ENCODE measurements around the gene FCF1. TPM values are rescaled to one million over a fixed set of nuclear protein-coding genes. Genes with fewer than 3 reads are reported as not detected.

Gene FCF1
- total and polyA plus RNA-seq, 9 of the 15 experiments (the other 6 are each of a cell fraction or from before 2014, with no cell fraction given), result 6.8 to 91.9 (median 40.0) TPM

DNA sequence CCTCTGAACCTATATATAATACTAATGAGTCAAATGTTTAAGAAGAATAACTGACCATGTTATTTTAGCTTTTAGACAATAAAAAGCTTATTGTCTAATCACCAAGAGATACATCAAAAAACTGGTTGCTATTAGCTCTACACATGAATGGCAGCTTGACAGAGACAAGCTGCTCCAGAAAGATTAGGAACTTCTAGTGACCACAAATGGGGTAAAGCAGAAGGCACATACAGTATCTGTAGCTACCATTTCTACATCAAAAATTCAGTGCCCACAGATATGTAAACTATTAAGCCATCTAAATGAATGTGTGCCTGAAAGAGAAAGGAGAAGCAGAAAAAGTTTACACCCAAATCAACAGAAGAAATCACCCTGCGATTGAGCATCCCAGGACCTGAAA is 2.5 kb upstream of the FCF1 start (continued):
- TF ChIP-seq, protein P1, sequence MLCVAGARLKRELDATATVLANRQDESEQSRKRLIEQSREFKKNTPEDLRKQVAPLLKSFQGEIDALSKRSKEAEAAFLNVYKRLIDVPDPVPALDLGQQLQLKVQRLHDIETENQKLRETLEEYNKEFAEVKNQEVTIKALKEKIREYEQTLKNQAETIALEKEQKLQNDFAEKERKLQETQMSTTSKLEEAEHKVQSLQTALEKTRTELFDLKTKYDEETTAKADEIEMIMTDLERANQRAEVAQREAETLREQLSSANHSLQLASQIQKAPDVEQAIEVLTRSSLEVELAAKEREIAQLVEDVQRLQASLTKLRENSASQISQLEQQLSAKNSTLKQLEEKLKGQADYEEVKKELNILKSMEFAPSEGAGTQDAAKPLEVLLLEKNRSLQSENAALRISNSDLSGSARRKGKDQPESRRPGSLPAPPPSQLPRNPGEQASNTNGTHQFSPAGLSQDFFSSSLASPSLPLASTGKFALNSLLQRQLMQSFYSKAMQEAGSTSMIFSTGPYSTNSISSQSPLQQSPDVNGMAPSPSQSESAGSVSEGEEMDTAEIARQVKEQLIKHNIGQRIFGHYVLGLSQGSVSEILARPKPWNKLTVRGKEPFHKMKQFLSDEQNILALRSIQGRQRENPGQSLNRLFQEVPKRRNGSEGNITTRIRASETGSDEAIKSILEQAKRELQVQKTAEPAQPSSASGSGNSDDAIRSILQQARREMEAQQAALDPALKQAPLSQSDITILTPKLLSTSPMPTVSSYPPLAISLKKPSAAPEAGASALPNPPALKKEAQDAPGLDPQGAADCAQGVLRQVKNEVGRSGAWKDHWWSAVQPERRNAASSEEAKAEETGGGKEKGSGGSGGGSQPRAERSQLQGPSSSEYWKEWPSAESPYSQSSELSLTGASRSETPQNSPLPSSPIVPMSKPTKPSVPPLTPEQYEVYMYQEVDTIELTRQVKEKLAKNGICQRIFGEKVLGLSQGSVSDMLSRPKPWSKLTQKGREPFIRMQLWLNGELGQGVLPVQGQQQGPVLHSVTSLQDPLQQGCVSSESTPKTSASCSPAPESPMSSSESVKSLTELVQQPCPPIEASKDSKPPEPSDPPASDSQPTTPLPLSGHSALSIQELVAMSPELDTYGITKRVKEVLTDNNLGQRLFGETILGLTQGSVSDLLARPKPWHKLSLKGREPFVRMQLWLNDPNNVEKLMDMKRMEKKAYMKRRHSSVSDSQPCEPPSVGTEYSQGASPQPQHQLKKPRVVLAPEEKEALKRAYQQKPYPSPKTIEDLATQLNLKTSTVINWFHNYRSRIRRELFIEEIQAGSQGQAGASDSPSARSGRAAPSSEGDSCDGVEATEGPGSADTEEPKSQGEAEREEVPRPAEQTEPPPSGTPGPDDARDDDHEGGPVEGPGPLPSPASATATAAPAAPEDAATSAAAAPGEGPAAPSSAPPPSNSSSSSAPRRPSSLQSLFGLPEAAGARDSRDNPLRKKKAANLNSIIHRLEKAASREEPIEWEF (CRISPR knock-in tag; IDR thresholded peaks at IDR 0.05), result no peak
- TF ChIP-seq MAFK (IDR thresholded peaks at IDR 0.05; ENCODE audit: low read length), result no peak
- no peak for TF ChIP-seq TSC22D4 (tag; IDR thresholded peaks at IDR 0.05)
- no peak for TF ChIP-seq RCOR1 (IDR thresholded peaks at IDR 0.05; ENCODE audit: borderline replicate concordance in 1 of 2, low read depth in 2 of 2, low read length in 2 of 2)
- no peak for TF ChIP-seq ZKSCAN1 (IDR thresholded peaks at IDR 0.05; ENCODE audit: low read depth, low read length)
- TF ChIP-seq CBX5 (IDR thresholded peaks at IDR 0.05; ENCODE audit: borderline replicate concordance, low read depth), result no peak
- no peak for TF ChIP-seq TFAM (CRISPR knock-in tag; conservative IDR thresholded peaks at IDR 0.05)
- peak; percentile 54; the same call in 1 of the 2 replicates for TF ChIP-seq ZNF766 (CRISPR knock-in tag; conservative IDR thresholded peaks at IDR 0.05)
- no peak for TF ChIP-seq ZNF134 (CRISPR knock-in tag; conservative IDR thresholded peaks at IDR 0.05)
- TF ChIP-seq PRDM10 (IDR thresholded peaks at IDR 0.05; ENCODE audit: partially characterized antibody), result no peak
- TF ChIP-seq, protein P2, sequence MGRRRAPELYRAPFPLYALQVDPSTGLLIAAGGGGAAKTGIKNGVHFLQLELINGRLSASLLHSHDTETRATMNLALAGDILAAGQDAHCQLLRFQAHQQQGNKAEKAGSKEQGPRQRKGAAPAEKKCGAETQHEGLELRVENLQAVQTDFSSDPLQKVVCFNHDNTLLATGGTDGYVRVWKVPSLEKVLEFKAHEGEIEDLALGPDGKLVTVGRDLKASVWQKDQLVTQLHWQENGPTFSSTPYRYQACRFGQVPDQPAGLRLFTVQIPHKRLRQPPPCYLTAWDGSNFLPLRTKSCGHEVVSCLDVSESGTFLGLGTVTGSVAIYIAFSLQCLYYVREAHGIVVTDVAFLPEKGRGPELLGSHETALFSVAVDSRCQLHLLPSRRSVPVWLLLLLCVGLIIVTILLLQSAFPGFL (CRISPR knock-in tag; IDR thresholded peaks at IDR 0.05), result no peak
- TF ChIP-seq ZBTB2 (IDR thresholded peaks at IDR 0.05), result no peak
- no peak for TF ChIP-seq ZNF57 (CRISPR knock-in tag; IDR thresholded peaks at IDR 0.05)
- no peak for TF ChIP-seq ZNF347 (CRISPR knock-in tag; IDR thresholded peaks at IDR 0.05; ENCODE audit: low read depth)
